Suprapubic skin (tissue), 4 donors: ENCODE measurements around the gene TWIST2. TPM values are rescaled to one million over a fixed set of nuclear protein-coding genes. Genes with fewer than 3 reads are reported as not detected.

Experiments
- DNase-seq, 2 donors: peaks; one replicate each; pipeline ENCODE4 v3.0.0-alpha.2; 2019; ENCODE audit warnings: low spot score in 2 of 2
- H3K27ac ChIP-seq: fragments of 200-600 bp; sonication (generic); one replicate; pipeline ENCODE4 v1.5.1; 2019
- H3K27me3 ChIP-seq: fragments of 200-600 bp; sonication (generic); one replicate; pipeline ENCODE4 v1.5.1; 2019
- H3K36me3 ChIP-seq: fragments of 200-600 bp; sonication (generic); one replicate; pipeline ENCODE4 v1.5.1; 2019
- H3K4me1 ChIP-seq: fragments of 200-600 bp; sonication (generic); one replicate; pipeline ENCODE4 v1.5.1; 2019
- H3K4me3 ChIP-seq: fragments of 200-600 bp; sonication (generic); one replicate; pipeline ENCODE4 v1.5.1; 2019; ENCODE audit warnings: mild to moderate bottlenecking
- H3K9me3 ChIP-seq: fragments of 200-600 bp; sonication (generic); one replicate; pipeline ENCODE4 v1.5.1; 2019
- CTCF ChIP-seq, 2 donors: fragments of 200-600 bp in 1 of 2; fragments of 450-650 bp in 1 of 2; sonication (generic) in 1 of 2; IDR thresholded peaks; one replicate each; pipeline ENCODE4 v1.5.1; 2016 to 2019; ENCODE audit warnings: antibody characterized with exemption in 2 of 2, mild to moderate bottlenecking in 1 of 2, moderate library complexity in 1 of 2
- EP300 ChIP-seq: sonication (generic); formaldehyde crosslinking; IDR thresholded peaks from one replicate; pipeline ENCODE4 v1.6.1; 2017; ENCODE audit warnings: antibody characterized with exemption
- POLR2A ChIP-seq, 2 donors: fragments of 450-650 bp; IDR thresholded peaks; one replicate each; pipeline ENCODE4 v1.6.1; 2017; ENCODE audit warnings: antibody characterized with exemption in 2 of 2, mild to moderate bottlenecking in 2 of 2, moderate library complexity in 2 of 2
- POLR2AphosphoS5 ChIP-seq, 3 donors: sonication (generic); formaldehyde crosslinking; IDR thresholded peaks; one replicate each; pipeline ENCODE4 v1.6.1; 2017; ENCODE audit warnings: antibody characterized with exemption in 3 of 3
- WGBS: methylation state at CpG from one replicate; pipeline ENCODE4 v1.1.5; 2018; 5-methylcytosine and 5-hydroxymethylcytosine counted together
- total RNA-seq, 4 donors: library from RNA; depleted of rRNA; stranded (reverse); fragments of >200 nt; gene quantifications; one replicate each; pipeline ENCODE4 v1.1.0, GENCODE V29; 2016

Gene TWIST2
- total RNA-seq, 4 donors from 2014 or later: 14.7 to 72.7 (median 30.4) TPM

- DNase-seq: no peak
- Histone ChIP-seq H3K4me1 (peaks cover 13% of the 10 kb centered on the region), H3K4me3 (no peak overlapping the region), H3K27ac (no peak overlapping the region), H3K27me3 (peaks cover 7% of the 10 kb centered on the region), H3K36me3 (no peaks in the 10 kb centered on the region), H3K9me3 (no peaks in the 10 kb centered on the region)
- WGBS: 87% methylated on average over 28 of the region's 28 CpGs
- TF ChIP-seq POLR2A (IDR thresholded peaks at IDR 0.05): no peak
- TF ChIP-seq EP300: no peak
- TF ChIP-seq CTCF (IDR thresholded peaks at IDR 0.05): no peak
- TF ChIP-seq POLR2AphosphoS5 (IDR thresholded peaks at IDR 0.05): no peak
These were observed 57.8 kb downstream of the TWIST2 start for GRCh38 chr2:238905644-238906043.

- DNase-seq: no peak
- WGBS: 69% methylated on average over 20 of the region's 20 CpGs
- TF ChIP-seq POLR2AphosphoS5 (IDR thresholded peaks at IDR 0.05) (no peak), EP300 (no peak), CTCF (IDR thresholded peaks at IDR 0.05) (no peak), POLR2A (IDR thresholded peaks at IDR 0.05) (no peak)
- Histone ChIP-seq H3K9me3 (no peaks in the 10 kb centered on the region), H3K27ac (no peak overlapping the region), H3K4me1 (peaks cover 8% of the 10 kb centered on the region), H3K4me3 (no peak overlapping the region), H3K27me3 (peaks cover 7% of the 10 kb centered on the region), H3K36me3 (no peaks in the 10 kb centered on the region)
These were observed 58.5 kb downstream of the TWIST2 start for GRCh38 chr2:238906254-238906935.

- Histone ChIP-seq H3K27ac (no peak overlapping the region), H3K4me3 (no peak overlapping the region), H3K27me3 (peaks cover 7% of the 10 kb centered on the region), H3K4me1 (peaks cover 8% of the 10 kb centered on the region), H3K9me3 (no peaks in the 10 kb centered on the region), H3K36me3 (no peaks in the 10 kb centered on the region)
- WGBS: 49% methylated on average over 10 of the region's 24 CpGs
- DNase-seq: peak in 1 of 2 donors; percentile 59
- TF ChIP-seq CTCF (IDR thresholded peaks at IDR 0.05) (no peak), EP300 (no peak), POLR2AphosphoS5 (IDR thresholded peaks at IDR 0.05) (no peak), POLR2A (IDR thresholded peaks at IDR 0.05) (no peak)
These were observed 59.2 kb downstream of the TWIST2 start for GRCh38 chr2:238906936-238907716.

GRCh38 chr2:238907717-238908173 is 59.9 kb downstream of the TWIST2 start:
- peak in 1 of 2 donors; percentile 7 for DNase-seq
- H3K9me3 ChIP-seq: no peaks in the 10 kb centered on the region
- TF ChIP-seq POLR2A (IDR thresholded peaks at IDR 0.05): no peak
- no peak for TF ChIP-seq EP300
- TF ChIP-seq CTCF (IDR thresholded peaks at IDR 0.05): no peak
- no peaks in the 10 kb centered on the region for H3K36me3 ChIP-seq
- H3K27me3 ChIP-seq: peaks cover 7% of the 10 kb centered on the region
- H3K27ac ChIP-seq: no peak overlapping the region
- no peak overlapping the region for H3K4me3 ChIP-seq
- WGBS: 82% methylated on average over 5 of the region's 5 CpGs
- peaks cover 8% of the 10 kb centered on the region for H3K4me1 ChIP-seq
